Right cardiac atrium (tissue), 5 donors: Measurements from ENCODE around the gene HRH3. TPM values are rescaled to one million over a fixed set of nuclear protein-coding genes. Genes with fewer than 3 reads are reported as not detected.

ENCODE experiments used
- ATAC-seq, 2 donors: fragments of 200-7000 bp; cut with Tn5 transposase; one replicate each; pipeline versions ENCODE4 v1.8.0 to v1.9.1; 2020; ENCODE audit warnings: moderate library complexity in 2 of 2, mild to moderate bottlenecking in 1 of 2
- DNase-seq, 3 donors: peaks; one replicate each; pipeline ENCODE4 v3.0.0-alpha.2; 2020
- H3K27ac ChIP-seq: one replicate; pipeline ENCODE4 v1.5.1; 2013; ENCODE audit warnings: mild to moderate bottlenecking, low read length, control low read depth, moderate library complexity
- H3K27me3 ChIP-seq: one replicate; pipeline ENCODE4 v1.6.1; 2013; ENCODE audit not compliant: control insufficient read depth, insufficient read depth
- H3K4me1 ChIP-seq: one replicate; pipeline ENCODE4 v1.6.1; 2013; ENCODE audit warnings: low read length; ENCODE audit not compliant: control insufficient read depth, insufficient read depth
- H3K4me3 ChIP-seq: one replicate; pipeline ENCODE4 v1.5.1; 2013; ENCODE audit warnings: low read length, control low read depth
- H3K9me3 ChIP-seq: one replicate; pipeline ENCODE4 v1.6.1; 2013; ENCODE audit warnings: low read length; ENCODE audit not compliant: control insufficient read depth
- WGBS: extraction: QIAGEN DNeasy Blood & Tissue Kit; methylation state at CpG from one replicate; pipeline ENCODE4 v1.1.7; 2013; 5-methylcytosine and 5-hydroxymethylcytosine counted together
- intact Hi-C, 4 donors: fragments of 100-400 bp; cut with DNase I; formaldehyde crosslinking; loops; one replicate each; pipeline versions ENCODE4 v1.11.0 to v1.14.0; 2022 to 2023
- polyA plus RNA-seq: library from polyadenylated mRNA; stranded (reverse); fragments of 200-250 nt; gene quantifications from one replicate; pipeline ENCODE4 v1.2.3, GENCODE V29; 2013
- total RNA-seq, 4 donors: library from RNA; stranded (reverse); fragmentation: NEBNext Ultra II Directional; extraction: Animal tissue kit (Norgen Biotek cat#: 25700); gene quantifications; one replicate each; pipeline ENCODE4 v1.2.1, GENCODE V29; 2021
- donor health status: healthy with polysubstance abuse.
- donor health status: DM: no; HTN: yes; CAD: no.
- donor health status: DM: no; HTN: no; CAD: no.
- donor health status: DM: no; HTN: yes; CAD: no; lungs with severe emphysema.
- donor health status: DM: yes; HTN: yes; CAD: no.

The HRH3 gene
- total and polyA plus RNA-seq, 5 donors: not detected

DNA sequence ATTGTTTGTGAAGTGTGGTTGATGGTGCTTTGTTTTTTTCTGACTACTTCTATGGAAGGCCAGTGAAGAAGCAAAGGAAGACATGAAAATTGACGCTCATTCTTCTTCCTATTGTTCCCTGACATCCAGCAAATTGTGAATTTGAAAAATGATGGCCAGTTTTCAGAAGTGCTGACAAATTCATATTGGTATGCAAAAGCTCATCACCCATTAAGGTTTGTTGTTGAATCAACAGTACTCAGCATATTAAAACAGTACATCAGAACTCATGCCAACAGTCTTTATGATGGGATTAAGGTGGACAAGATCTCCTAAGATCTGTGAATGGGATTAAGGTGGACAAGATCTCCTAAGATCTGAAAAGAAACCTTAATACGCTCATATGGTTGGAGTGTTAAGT lies 38.3 kb downstream of the HRH3 start:
- ATAC-seq (no peak), DNase-seq (no peak)
- no peaks in the 10 kb centered on the region for H3K9me3 ChIP-seq
- peaks cover 8% of the 10 kb centered on the region for H3K4me1 ChIP-seq
- intact Hi-C loops: loop anchor here in 3 of 4 donors (10.0 kb wide), 3 partner anchors 103 to 203 kb away; partner anchors contain the start of gene RPS21 (in 1 of the 3)
- WGBS: 88% methylated on average over 2 of the region's 2 CpGs
- H3K27ac ChIP-seq: no peak overlapping the region
- no peaks in the 10 kb centered on the region for H3K27me3 ChIP-seq
- H3K4me3 ChIP-seq: peak overlapping the region; percentile 96

DNA sequence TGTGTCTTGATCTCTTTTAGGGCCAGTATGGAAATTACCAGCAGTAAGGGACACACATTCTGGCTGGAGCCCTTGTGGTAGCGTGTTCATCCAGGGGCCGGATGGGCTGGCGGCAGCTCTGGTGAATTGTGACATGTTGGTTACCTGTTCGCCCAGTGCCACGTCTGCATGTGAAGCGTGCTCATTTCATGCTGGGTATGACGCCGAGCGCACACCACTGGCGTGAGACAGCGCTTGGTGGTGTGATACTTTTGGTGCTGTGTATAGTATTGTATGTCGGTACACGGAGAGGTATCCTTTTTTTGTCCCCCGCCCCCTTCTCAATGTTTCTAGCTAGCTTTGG lies 40.9 kb downstream of the HRH3 start:
- no peak overlapping the region for H3K27ac ChIP-seq
- ATAC-seq: no peak
- no peaks in the 10 kb centered on the region for H3K27me3 ChIP-seq
- H3K9me3 ChIP-seq: no peaks in the 10 kb centered on the region
- no peak for DNase-seq
- intact Hi-C loops: no loop called here
- H3K4me1 ChIP-seq: peaks cover 5% of the 10 kb centered on the region
- 97% methylated on average over 14 of the region's 14 CpGs for WGBS
- no peak overlapping the region for H3K4me3 ChIP-seq

DNA sequence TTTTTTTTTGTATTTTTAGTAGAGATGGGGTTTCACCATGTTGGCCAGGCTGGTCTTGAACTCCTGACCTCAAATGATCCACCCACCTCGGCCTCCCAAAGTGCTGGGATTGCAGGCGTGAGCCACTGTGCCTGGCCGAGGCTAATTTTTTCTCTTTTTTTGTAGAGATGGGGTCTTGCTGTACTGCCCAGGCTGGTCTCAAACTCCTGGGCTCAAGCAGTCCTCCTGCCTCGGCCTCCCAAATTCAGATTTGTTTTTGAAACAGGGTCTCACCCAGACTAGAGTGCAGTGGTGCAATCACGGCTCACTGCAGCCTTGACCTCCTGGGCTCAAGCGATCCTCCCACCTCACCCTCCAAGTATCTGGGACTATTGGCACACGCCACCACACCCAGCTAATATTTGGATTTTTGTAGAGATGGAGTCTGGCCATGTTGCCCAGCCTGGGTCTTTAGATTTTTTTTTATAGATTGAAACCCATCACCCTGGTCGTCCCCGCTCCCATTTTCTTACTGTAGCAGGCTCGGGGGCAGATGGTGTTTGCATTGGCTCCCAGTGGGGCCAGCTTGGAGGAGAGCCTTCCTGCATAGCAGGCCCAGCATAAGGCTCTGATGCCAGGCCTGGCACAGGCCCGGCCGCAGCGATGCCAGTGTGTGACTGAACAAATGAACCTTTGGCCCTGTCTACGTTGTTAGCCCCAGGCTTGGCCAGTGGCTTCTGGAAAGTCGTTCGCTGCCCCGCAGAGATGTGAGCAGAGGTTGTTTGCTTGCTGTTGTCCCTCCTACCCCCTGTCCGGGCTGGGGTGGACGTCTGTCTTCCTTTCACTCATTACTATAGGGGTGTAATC lies 41.5 kb downstream of the HRH3 start:
- H3K9me3 ChIP-seq: no peaks in the 10 kb centered on the region
- no peak overlapping the region for H3K27ac ChIP-seq
- 94% methylated on average over 19 of the region's 19 CpGs for WGBS
- ATAC-seq (no peak), DNase-seq (no peak)
- intact Hi-C loops: no loop called here
- no peaks in the 10 kb centered on the region for H3K27me3 ChIP-seq
- no peak overlapping the region for H3K4me3 ChIP-seq
- H3K4me1 ChIP-seq: peaks cover 2% of the 10 kb centered on the region

- Histone ChIP-seq H3K4me1 (no peaks in the 10 kb centered on the region), H3K9me3 (no peaks in the 10 kb centered on the region), H3K27ac (no peak overlapping the region), H3K27me3 (no peaks in the 10 kb centered on the region), H3K4me3 (no peak overlapping the region)
- ATAC-seq: no peak
- DNase-seq: peak in 1 of 3 donors; percentile 18
- WGBS: 87% methylated on average over 9 of the region's 9 CpGs
- intact Hi-C loops: no loop called here
Measured at GRCh38 chr20:62177307-62177706, 42.8 kb downstream of the HRH3 start.

DNA sequence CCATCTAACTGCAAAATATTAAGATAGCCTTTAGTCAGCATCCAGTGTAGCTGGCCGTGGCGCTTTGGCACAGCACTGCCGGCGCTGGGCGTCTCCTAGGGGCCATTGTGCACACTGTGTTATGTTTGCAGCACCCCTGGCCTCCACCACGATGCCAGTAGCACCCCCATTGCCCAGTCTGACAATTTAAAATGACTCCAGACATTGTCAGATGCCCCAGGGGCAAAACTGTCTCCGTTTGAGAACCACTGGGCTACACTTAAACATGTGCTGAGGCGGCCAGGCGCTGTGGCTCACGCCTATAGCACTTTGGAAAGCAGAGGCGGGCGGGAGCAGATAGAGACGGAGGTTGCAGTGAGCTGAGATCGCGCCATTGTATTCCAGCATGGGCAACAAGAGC lies 43.2 kb downstream of the HRH3 start:
- whole genome bisulfite sequencing: 90% methylated on average over 15 of the region's 15 CpGs

GRCh38 chr20:62175711-62176110 lies 44.4 kb downstream of the HRH3 start:
- Histone ChIP-seq H3K4me1 (no peaks in the 10 kb centered on the region), H3K27ac (no peak overlapping the region), H3K27me3 (no peaks in the 10 kb centered on the region), H3K4me3 (no peak overlapping the region), H3K9me3 (no peaks in the 10 kb centered on the region)
- 95% methylated on average over 10 of the region's 10 CpGs for WGBS
- intact Hi-C loops: no loop called here
- DNase-seq (peak in 1 of 3 donors; percentile 33), ATAC-seq (no peak)

More for the DNA sequence above, 43.2 kb downstream of the HRH3 start:
- Histone ChIP-seq H3K4me3 (no peak overlapping the region), H3K27ac (no peak overlapping the region), H3K4me1 (no peaks in the 10 kb centered on the region), H3K9me3 (no peaks in the 10 kb centered on the region), H3K27me3 (no peaks in the 10 kb centered on the region)
- intact Hi-C loops: no loop called here
- ATAC-seq (no peak), DNase-seq (peak in 1 of 3 donors; percentile 31)

- Histone ChIP-seq H3K4me1 (no peaks in the 10 kb centered on the region), H3K9me3 (no peaks in the 10 kb centered on the region), H3K27me3 (no peaks in the 10 kb centered on the region), H3K4me3 (no peak overlapping the region), H3K27ac (no peak overlapping the region)
- WGBS: 96% methylated on average over 26 of the region's 26 CpGs
- no peak for ATAC-seq
- intact Hi-C loops: no loop called here
- DNase-seq: peak in 1 of 3 donors; percentile 30
Measured at GRCh38 chr20:62174870-62175624, 45.0 kb downstream of the HRH3 start.

GRCh38 chr20:62174021-62174804 lies 45.9 kb downstream of the HRH3 start:
- Histone ChIP-seq H3K27ac (no peak overlapping the region), H3K9me3 (no peaks in the 10 kb centered on the region), H3K4me3 (no peak overlapping the region), H3K27me3 (no peaks in the 10 kb centered on the region), H3K4me1 (no peaks in the 10 kb centered on the region)
- intact Hi-C loops: no loop called here
- ATAC-seq (no peak), DNase-seq (peak in 2 of 3 donors; percentile 39 to 41)
- WGBS: 96% methylated on average over 28 of the region's 28 CpGs

DNA sequence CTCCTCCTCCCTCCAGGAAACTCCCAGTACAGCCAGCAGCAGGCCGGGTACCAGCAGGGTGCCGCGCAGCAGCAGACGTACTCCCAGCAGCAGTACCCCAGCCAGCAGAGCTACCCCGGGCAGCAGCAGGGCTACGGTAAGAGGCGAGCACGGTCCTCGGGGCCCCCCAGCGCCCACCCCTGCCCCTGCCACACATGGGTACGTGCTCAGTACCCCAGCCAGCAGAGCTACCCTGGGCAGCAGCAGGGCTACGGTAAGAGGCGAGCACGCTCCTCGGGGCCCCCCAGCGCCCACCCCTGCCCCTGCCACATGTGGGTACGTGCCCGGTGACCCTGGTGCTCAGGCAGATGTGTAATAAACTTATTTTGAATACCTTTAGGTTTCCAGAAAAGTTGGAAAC lies 47.4 kb downstream of the HRH3 start:
- Histone ChIP-seq H3K27me3 (no peaks in the 10 kb centered on the region), H3K9me3 (no peaks in the 10 kb centered on the region), H3K4me3 (no peak overlapping the region), H3K4me1 (no peaks in the 10 kb centered on the region), H3K27ac (no peak overlapping the region)
- DNase-seq: peak in 1 of 3 donors; percentile 18
- intact Hi-C loops: no loop called here
- 94% methylated on average over 18 of the region's 18 CpGs for WGBS
- no peak for ATAC-seq

DNA sequence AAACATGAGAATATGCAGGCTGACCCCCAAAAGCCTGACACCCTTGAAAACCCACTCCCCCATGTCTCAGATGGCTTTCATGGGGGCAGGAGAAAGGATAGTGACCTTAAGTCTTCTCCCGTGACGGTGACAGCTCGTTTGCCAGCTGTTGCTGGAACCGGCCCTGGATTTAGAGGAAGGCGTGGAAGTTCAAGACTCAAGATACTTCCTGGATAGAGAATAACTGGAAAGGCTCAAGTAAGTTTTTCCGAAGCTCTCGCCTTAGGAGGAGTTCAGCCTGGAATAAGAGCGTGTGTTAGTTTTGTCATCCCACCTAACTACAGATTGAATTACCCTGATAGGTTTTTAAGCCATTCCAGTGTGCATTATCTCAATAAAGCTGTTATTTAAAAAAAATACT lies 48.8 kb downstream of the HRH3 start:
- Histone ChIP-seq H3K27me3 (no peaks in the 10 kb centered on the region), H3K27ac (no peak overlapping the region), H3K4me3 (no peak overlapping the region), H3K9me3 (no peaks in the 10 kb centered on the region), H3K4me1 (no peaks in the 10 kb centered on the region)
- 65% methylated on average over 8 of the region's 8 CpGs for WGBS
- intact Hi-C loops: no loop called here
- peak in 1 of 2 donors; percentile 81 for ATAC-seq
- DNase-seq: peak in 2 of 3 donors; percentile 15 to 63

- no peaks in the 10 kb centered on the region for H3K9me3 ChIP-seq
- peak in 2 of 3 donors; percentile 7 to 46 for DNase-seq
- ATAC-seq: no peak
- WGBS: 94% methylated on average over 9 of the region's 9 CpGs
- no peak overlapping the region for H3K4me3 ChIP-seq
- H3K27me3 ChIP-seq: no peaks in the 10 kb centered on the region
- intact Hi-C loops: no loop called here
- no peaks in the 10 kb centered on the region for H3K4me1 ChIP-seq
- H3K27ac ChIP-seq: no peak overlapping the region
Measured at GRCh38 chr20:62170536-62170935, 49.5 kb downstream of the HRH3 start.
